22Rv1 (cell line): ENCODE measurements around the gene LRRC8B.

Source experiments
- ZFX ChIP-seq: fragments of 450-650 bp; IDR thresholded peaks from 2 replicates; pipeline ENCODE4 v1.6.1; 2017; ENCODE audit warnings: antibody characterized with exemption, borderline replicate concordance
- TF ChIP-seq, protein P1 (sequence below): fragments of 450-650 bp; IDR thresholded peaks from 2 replicates; pipeline ENCODE4 v1.5.1; 2017; ENCODE audit warnings: mild to moderate bottlenecking

DNA sequence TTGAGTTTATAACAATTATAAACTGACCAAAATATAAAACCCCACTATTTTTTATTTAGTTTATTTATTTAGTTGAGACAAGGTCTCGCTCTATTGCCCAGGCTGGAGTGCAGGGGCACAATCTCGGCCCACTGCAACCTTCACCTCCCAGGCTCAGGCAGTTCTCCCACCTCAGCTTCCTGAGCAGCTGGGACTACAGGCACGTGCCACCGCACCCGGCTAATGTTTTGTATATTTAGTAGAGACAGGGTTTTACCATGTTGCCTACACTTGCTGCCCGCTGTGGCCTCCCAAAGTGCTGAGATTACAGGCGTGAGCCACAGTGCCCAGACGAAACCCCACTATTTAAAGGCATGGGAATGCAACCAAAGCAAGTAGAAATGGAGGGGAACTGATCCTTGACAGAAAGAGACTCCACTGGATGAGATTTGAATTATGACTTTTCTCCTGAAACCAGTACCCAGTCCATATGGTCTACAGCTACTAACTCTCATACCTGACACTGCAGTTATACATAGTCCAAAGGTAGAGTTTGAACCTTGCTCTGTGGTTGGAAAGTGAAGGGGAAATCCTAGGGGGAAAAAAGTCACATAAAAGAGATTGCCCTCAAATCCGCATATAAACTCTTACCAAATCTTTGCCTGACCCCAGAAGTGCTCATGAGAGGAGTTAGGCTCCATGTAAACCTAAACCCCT lies 119.6 kb downstream of the LRRC8B start:
- TF ChIP-seq, protein P1, sequence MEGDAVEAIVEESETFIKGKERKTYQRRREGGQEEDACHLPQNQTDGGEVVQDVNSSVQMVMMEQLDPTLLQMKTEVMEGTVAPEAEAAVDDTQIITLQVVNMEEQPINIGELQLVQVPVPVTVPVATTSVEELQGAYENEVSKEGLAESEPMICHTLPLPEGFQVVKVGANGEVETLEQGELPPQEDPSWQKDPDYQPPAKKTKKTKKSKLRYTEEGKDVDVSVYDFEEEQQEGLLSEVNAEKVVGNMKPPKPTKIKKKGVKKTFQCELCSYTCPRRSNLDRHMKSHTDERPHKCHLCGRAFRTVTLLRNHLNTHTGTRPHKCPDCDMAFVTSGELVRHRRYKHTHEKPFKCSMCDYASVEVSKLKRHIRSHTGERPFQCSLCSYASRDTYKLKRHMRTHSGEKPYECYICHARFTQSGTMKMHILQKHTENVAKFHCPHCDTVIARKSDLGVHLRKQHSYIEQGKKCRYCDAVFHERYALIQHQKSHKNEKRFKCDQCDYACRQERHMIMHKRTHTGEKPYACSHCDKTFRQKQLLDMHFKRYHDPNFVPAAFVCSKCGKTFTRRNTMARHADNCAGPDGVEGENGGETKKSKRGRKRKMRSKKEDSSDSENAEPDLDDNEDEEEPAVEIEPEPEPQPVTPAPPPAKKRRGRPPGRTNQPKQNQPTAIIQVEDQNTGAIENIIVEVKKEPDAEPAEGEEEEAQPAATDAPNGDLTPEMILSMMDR: no peak
- no peak for TF ChIP-seq ZFX
